Left lung (tissue), 10 donors: ENCODE results near the gene DLG4. TPM values are rescaled to one million over a fixed set of nuclear protein-coding genes. Genes with fewer than 3 reads are reported as not detected.

Experiments used
- ATAC-seq: fragments of 200-7000 bp; cut with Tn5 transposase; one replicate; pipeline ENCODE4 v1.9.1; 2020; ENCODE audit warnings: moderate library complexity
- DNase-seq, 4 donors: peaks; one replicate each; pipeline ENCODE4 v3.0.0-alpha.2; 2013 to 2020
- H3K27ac ChIP-seq, 2 donors: fragments of 200-600 bp; sonication (generic) in 1 of 2; one replicate each; pipeline versions ENCODE4 v1.5.0 to v1.8.0; 2020 to 2021
- H3K27me3 ChIP-seq, 2 donors: fragments of 200-600 bp; sonication (generic) in 1 of 2; one replicate each; pipeline versions ENCODE4 v1.5.0 to v1.8.0; 2020 to 2021
- H3K36me3 ChIP-seq, 2 donors: fragments of 200-600 bp; sonication (generic) in 1 of 2; one replicate each; pipeline versions ENCODE4 v1.5.0 to v1.8.0; 2020 to 2021
- H3K4me1 ChIP-seq, 2 donors: fragments of 200-600 bp; one replicate each; pipeline ENCODE4 v1.8.0; 2021
- H3K4me3 ChIP-seq, 2 donors: fragments of 200-600 bp; sonication (generic) in 1 of 2; one replicate each; pipeline versions ENCODE4 v1.5.0 to v1.8.0; 2020 to 2021; ENCODE audit warnings: mild to moderate bottlenecking in 1 of 2
- H3K9me3 ChIP-seq, 2 donors: fragments of 200-600 bp; sonication (generic) in 1 of 2; one replicate each; pipeline versions ENCODE4 v1.5.0 to v1.8.0; 2020 to 2021
- CTCF ChIP-seq, 2 donors: fragments of 200-600 bp; sonication (generic) in 1 of 2; IDR thresholded peaks; one replicate each; pipeline versions ENCODE4 v1.5.0 to v1.8.0; 2021; ENCODE audit warnings: antibody characterized with exemption in 2 of 2
- intact Hi-C, 2 donors: fragments of 100-400 bp; cut with DNase I; formaldehyde crosslinking; loops; one replicate each; pipeline versions ENCODE4 v1.11.2 to v1.14.2; 2022
- polyA plus RNA-seq, 6 donors: library from polyadenylated mRNA; unstranded; fragments of 120-200 nt; gene quantifications; one replicate each; pipeline ENCODE4 v1.2.1, GENCODE V29; 2013; ENCODE audit not compliant: insufficient read length in 6 of 6
- total RNA-seq, 2 donors: library from RNA; stranded (reverse); fragmentation: NEBNext Ultra II Directional; extraction: Animal tissue kit (Norgen Biotek cat#: 25700); gene quantifications; one replicate each; pipeline ENCODE4 v1.2.1, GENCODE V29; 2021
- donor health status: DM: no; HTN: yes; CAD: no.
- donor health status: DM: no; HTN: no; CAD: no.

DLG4 gene
- total and polyA plus RNA-seq, 8 donors, result 25.9 to 60.0 (median 45.1) TPM

- TF ChIP-seq CTCF (IDR thresholded peaks at IDR 0.05), result no peak
These were observed 40.0 kb downstream of the DLG4 start, which contains the start of gene ASGR1 for GRCh38 chr17:7179317-7180254. TSS of gene ASGR1 (minus strand) at chr17:7179370. CDS start at chr17:7178563, 807 bp downstream.

GRCh38 chr17:7178973-7179316, 40.7 kb downstream of the DLG4 start:
- TF ChIP-seq CTCF (IDR thresholded peaks at IDR 0.05), result no peak
- peaks cover 9 to 23% of the 10 kb centered on the region in 2 donors for H3K4me1 ChIP-seq
- H3K9me3 ChIP-seq, result no peaks in the 10 kb centered on the region
- DNase-seq (no peak), ATAC-seq (no peak)
- H3K36me3 ChIP-seq, result no peaks in the 10 kb centered on the region
- H3K4me3 ChIP-seq, result no peak overlapping the region
- intact Hi-C loops, result no loop called here
- peaks cover 0 to 32% of the 10 kb centered on the region in 2 donors for H3K27me3 ChIP-seq
- H3K27ac ChIP-seq, result no peak overlapping the region

More at GRCh38 chr17:7179317-7180254, 40.0 kb downstream of the DLG4 start, which contains the start of gene ASGR1:
- Histone ChIP-seq H3K4me3 (no peak within 1 kb of the TSS), H3K27me3 (peaks cover 0 to 25% of the 10 kb centered on the region in 2 donors), H3K4me1 (peaks cover 9 to 20% of the 10 kb centered on the region in 2 donors), H3K9me3 (no peaks in the 10 kb centered on the region), H3K27ac (no peak within 1 kb of the TSS), H3K36me3 (no peaks in the 10 kb centered on the region)
- DNase-seq (no peak), ATAC-seq (no peak)
- intact Hi-C loops, result no loop called here

GRCh38 chr17:7177954-7178477, 41.6 kb downstream of the DLG4 start:
- intact Hi-C loops, result no loop called here
- peak overlapping the region; percentile 21 to 24 for H3K4me3 ChIP-seq
- no peak for TF ChIP-seq CTCF (IDR thresholded peaks at IDR 0.05)
- peaks cover 9 to 26% of the 10 kb centered on the region in 2 donors for H3K4me1 ChIP-seq
- DNase-seq (peak in 3 of 4 donors; percentile 38 to 75 (median 71)), ATAC-seq (peak; percentile 42)
- H3K27ac ChIP-seq, result no peak overlapping the region
- no peaks in the 10 kb centered on the region for H3K36me3 ChIP-seq
- peaks cover 0 to 41% of the 10 kb centered on the region in 2 donors for H3K27me3 ChIP-seq
- H3K9me3 ChIP-seq, result no peaks in the 10 kb centered on the region

- H3K27me3 ChIP-seq, result peaks cover 0 to 43% of the 10 kb centered on the region in 2 donors
- TF ChIP-seq CTCF (IDR thresholded peaks at IDR 0.05), result peak; percentile 86 to 92
- H3K4me3 ChIP-seq, result peak overlapping the region; percentile 21 to 24
- peak; percentile 91 for ATAC-seq
- H3K4me1 ChIP-seq, result peaks cover 9 to 26% of the 10 kb centered on the region in 2 donors
- H3K36me3 ChIP-seq, result no peaks in the 10 kb centered on the region
- DNase-seq, result peak; percentile 73 to 90 (median 82)
- no peaks in the 10 kb centered on the region for H3K9me3 ChIP-seq
- intact Hi-C loops, result no loop called here
- no peak overlapping the region for H3K27ac ChIP-seq
These were observed 42.3 kb downstream of the DLG4 start for GRCh38 chr17:7177191-7177953.
